ENCODE data around the gene NTRK1.

The NTRK1 gene

DNA sequence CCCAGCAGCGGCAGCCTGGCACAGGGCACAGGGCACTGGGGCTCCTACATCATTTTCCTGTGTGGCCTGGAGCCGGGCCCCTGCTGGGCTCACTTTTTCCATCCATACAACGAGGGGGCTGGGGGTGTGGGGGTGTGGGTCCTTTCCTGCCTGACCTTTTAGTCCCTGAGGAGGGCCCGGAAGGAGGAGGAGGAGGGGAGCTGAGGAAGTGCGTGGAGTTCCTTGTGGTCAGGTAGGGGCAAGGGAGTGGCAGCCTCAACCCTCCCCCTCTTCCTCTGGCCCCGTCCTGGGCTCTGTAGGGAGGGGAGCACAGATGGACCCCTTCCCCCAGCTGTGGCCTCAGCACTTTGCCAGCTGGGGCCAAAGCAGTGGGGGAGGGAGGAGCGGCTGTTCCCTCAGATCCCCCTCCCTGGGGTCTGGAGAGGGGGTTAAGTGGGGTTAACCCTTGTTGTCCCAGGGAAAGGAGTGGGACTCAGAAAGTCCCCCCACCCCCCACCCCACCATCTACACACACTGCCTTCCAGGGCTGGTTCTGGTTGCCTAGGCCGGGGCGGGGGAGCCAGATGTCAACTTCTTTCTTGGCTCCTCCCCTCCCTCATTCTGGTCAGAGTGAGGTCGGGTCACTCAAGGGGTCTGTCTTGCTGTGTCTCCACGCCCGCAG is 5.7 kb downstream of the NTRK1 start:
- H3K4me3 ChIP-seq (replicated peaks; ENCODE audit: low read depth, low read length), result no peak overlapping the region
- DNase-seq (ENCODE audit: extremely low read depth, low read depth), result no peak
- TF ChIP-seq, protein P1, sequence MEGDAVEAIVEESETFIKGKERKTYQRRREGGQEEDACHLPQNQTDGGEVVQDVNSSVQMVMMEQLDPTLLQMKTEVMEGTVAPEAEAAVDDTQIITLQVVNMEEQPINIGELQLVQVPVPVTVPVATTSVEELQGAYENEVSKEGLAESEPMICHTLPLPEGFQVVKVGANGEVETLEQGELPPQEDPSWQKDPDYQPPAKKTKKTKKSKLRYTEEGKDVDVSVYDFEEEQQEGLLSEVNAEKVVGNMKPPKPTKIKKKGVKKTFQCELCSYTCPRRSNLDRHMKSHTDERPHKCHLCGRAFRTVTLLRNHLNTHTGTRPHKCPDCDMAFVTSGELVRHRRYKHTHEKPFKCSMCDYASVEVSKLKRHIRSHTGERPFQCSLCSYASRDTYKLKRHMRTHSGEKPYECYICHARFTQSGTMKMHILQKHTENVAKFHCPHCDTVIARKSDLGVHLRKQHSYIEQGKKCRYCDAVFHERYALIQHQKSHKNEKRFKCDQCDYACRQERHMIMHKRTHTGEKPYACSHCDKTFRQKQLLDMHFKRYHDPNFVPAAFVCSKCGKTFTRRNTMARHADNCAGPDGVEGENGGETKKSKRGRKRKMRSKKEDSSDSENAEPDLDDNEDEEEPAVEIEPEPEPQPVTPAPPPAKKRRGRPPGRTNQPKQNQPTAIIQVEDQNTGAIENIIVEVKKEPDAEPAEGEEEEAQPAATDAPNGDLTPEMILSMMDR (IDR thresholded peaks at IDR 0.05; ENCODE audit: low read depth, low read length, missing control alignments), result no peak

DNA sequence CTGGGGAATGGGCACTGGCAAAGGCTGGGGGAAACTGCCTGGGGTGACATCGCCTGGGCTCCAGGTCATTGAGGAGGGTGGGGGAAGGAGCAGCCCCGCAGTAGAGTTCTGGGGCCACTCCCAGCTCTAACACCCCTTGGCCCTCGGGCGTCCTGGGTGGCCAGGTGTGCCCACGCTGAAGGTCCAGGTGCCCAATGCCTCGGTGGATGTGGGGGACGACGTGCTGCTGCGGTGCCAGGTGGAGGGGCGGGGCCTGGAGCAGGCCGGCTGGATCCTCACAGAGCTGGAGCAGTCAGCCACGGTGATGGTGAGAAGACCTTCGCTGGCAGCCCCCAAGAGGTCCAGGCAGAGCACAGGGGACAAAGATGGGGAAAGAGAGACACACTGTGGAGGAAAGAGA is 7.7 kb downstream of the NTRK1 start:
- H3K4me3 ChIP-seq (replicated peaks; ENCODE audit: low read depth, low read length), result no peak overlapping the region
- no peak for DNase-seq (ENCODE audit: extremely low read depth, low read depth)
- TF ChIP-seq, protein P1 (IDR thresholded peaks at IDR 0.05; ENCODE audit: low read depth, low read length, missing control alignments), result no peak

DNA sequence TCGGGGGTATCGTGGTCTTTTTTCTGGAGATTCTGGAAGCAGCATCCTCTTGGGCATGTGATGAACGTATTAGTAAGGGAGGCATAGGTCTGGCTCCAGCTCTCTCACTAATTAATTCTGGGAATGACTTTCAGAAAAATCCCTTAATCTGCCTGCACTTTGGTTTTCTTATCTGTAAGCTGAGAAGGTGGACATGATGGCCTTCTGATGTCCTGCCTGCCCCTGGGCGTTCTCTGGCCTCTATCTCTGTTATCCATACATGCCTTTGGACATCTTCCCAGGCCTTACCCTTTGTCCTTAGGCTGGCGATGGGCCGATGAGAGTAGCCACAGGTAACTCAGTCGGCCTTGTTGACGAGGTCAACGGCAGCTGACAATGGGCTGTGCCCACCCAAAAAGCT is 8.8 kb downstream of the NTRK1 start:
- TF ChIP-seq, protein P1 (IDR thresholded peaks at IDR 0.05; ENCODE audit: low read depth, low read length, missing control alignments), result no peak
- no peak for DNase-seq (ENCODE audit: extremely low read depth, low read depth)
- no peak overlapping the region for H3K4me3 ChIP-seq (replicated peaks; ENCODE audit: low read depth, low read length)

DNA sequence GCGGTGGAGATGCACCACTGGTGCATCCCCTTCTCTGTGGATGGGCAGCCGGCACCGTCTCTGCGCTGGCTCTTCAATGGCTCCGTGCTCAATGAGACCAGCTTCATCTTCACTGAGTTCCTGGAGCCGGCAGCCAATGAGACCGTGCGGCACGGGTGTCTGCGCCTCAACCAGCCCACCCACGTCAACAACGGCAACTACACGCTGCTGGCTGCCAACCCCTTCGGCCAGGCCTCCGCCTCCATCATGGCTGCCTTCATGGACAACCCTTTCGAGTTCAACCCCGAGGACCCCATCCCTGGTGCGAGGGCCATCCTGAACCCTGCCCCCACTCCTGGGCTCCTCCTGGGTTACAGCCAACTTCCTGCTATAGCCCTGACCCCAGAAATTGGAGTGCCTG is 13.0 kb downstream of the NTRK1 start:
- no peak overlapping the region for H3K4me3 ChIP-seq (replicated peaks; ENCODE audit: low read depth, low read length)
- DNase-seq (ENCODE audit: extremely low read depth, low read depth), result no peak
- TF ChIP-seq, protein P1 (IDR thresholded peaks at IDR 0.05; ENCODE audit: low read depth, low read length, missing control alignments), result no peak

DNA sequence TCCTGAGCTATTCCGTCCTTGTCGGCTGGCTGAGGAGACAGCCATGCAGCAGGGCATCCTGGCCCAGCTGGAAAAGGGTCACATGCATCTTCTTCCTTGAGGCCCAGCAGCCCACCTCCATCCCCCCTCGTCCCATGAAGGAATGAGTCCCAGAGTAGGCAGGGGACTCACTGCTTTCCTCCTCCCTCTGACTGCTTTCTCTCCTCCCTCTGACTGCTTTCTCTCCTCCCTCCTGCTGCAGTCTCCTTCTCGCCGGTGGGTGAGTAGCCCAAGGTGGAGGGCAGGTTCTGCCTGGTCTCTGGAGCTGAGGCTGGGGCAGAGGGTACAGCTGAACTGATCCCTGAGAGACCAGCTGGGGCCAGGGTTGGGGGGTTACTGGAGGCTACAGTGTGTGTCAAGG is 13.5 kb downstream of the NTRK1 start:
- no peak for DNase-seq (ENCODE audit: extremely low read depth, low read depth)
- TF ChIP-seq, protein P1 (IDR thresholded peaks at IDR 0.05; ENCODE audit: low read depth, low read length, missing control alignments), result no peak
- H3K4me3 ChIP-seq (replicated peaks; ENCODE audit: low read depth, low read length), result no peak overlapping the region

DNA sequence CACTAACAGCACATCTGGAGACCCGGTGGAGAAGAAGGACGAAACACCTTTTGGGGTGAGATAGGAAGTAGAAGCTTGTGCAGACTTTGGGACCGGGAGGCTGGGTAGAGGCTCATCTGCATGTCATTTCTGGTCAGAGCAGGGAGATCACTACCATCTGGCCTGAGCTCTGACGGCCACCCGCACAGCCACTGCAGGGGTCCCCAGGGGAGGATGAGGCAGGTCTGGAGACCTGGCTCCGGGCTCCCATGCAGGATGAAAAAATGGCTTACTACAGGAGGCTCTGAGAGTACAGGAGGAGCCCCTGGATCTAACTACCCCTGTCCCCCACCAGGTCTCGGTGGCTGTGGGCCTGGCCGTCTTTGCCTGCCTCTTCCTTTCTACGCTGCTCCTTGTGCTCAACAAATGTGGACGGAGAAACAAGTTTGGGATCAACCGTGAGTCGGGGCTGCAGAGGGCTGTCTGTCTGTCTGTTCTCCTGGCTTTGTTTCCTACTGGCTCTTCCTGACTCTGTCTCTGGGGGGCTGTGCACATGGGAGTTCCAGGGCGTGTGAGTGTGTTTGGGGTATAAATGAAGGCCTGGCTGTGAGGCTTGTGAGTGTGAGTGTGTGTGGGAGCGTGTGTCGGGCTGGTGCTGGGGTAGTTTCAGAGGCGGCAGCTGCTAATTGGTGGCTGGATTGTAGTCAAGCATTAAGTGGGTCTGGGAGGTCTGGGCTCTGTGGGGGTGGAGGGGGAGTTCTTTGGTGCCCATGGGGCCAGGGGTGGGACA is 14.1 kb downstream of the NTRK1 start:
- no peak for DNase-seq (ENCODE audit: extremely low read depth, low read depth)
- TF ChIP-seq, protein P1 (IDR thresholded peaks at IDR 0.05; ENCODE audit: low read depth, low read length, missing control alignments), result no peak

More for the DNA sequence above, 14.1 kb downstream of the NTRK1 start:
- H3K4me3 ChIP-seq (replicated peaks; ENCODE audit: low read depth, low read length), result no peak overlapping the region

All from HFF-Myc (cell line).